Subcutaneous adipose tissue (tissue), 4 donors: ENCODE measurements around the gene PPARA. TPM values are rescaled to one million over a fixed set of nuclear protein-coding genes. Genes with fewer than 3 reads are reported as not detected.

Experiments used
- CTCF ChIP-seq: fragments of 450-650 bp; IDR thresholded peaks from one replicate; pipeline ENCODE4 v1.5.1; 2016; ENCODE audit warnings: low read depth, mild to moderate bottlenecking, control low read depth, antibody characterized with exemption, moderate library complexity
- total RNA-seq, 4 donors: library from RNA; depleted of rRNA; stranded (reverse); fragments of >200 nt; gene quantifications; one replicate each; pipeline ENCODE4 v1.1.0, GENCODE V29; 2016

The PPARA gene
- total RNA-seq, 4 donors from 2014 or later = 23.5 to 51.0 (median 36.0) TPM

DNA sequence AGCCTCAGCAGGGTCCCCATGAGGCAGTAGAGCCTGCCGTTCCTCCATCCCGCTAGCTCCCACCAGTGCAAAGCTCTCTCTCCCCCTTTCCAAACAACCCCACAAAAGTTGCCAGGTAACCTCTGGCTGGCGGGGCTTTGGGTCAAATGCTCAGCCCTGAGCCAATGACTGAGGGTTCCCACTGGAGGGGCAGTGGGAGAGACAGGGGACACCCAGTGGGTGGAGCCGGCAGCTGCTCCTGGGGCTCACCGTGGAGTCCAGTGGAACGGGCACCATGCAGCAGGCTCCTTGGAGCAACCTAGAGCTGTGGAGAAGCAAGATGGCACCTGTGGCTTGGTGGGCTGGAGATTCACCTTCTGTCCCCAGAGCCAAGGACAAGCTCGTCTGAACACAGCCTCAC is 25.0 kb upstream of the PPARA start:
- no peak for TF ChIP-seq CTCF

GRCh38 chr22:46125816-46126765 is 24.2 kb upstream of the PPARA start:
- no peak for TF ChIP-seq CTCF

- no peak for TF ChIP-seq CTCF
Observed at GRCh38 chr22:46126853-46127385, 23.4 kb upstream of the PPARA start.

DNA sequence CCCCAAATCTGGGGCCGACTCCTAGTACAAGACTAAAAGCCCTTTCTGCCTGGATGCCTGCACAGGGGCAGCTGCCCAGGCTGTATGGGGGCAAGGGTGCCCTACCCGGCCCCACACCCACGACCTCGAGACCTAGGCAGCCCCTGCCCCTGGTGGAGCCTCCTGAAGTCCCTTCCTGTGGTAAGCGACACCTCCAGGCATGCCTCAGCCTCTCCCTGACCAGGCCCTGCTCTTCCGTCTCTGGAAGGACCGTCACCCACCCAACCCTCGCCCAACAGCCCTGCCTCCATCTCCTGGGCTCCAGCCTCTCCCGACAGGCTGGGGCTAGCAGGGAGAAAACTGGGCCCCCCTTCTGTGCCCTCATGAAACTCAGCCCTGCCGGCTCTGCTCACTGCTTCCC is 22.8 kb upstream of the PPARA start:
- TF ChIP-seq CTCF = no peak

GRCh38 chr22:46128606-46129005 is 21.7 kb upstream of the PPARA start:
- no peak for TF ChIP-seq CTCF

- TF ChIP-seq CTCF = no peak
Observed at GRCh38 chr22:46129390-46130041, 20.8 kb upstream of the PPARA start.

DNA sequence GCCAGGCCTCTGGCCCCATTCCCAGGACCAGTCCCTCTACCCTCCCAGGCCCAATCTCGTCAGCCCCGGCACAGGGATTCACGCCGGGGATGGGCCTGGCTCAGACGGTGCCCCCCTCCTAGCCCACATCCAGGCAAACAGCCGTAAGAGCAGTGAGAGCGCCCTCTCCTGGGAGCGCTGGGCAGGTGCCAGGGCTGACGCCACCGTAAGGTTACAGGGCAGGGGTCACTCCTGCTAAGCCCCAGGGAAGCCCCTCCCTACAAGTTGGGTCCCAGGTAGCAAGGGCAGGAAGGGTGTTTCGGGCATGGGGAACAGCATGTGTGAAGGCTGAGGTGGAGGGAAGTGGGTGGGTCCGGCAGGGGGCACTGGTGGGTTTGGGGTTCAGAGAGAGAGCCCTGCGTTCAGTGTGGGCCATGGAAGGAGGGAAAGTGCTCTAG is 19.2 kb upstream of the PPARA start:
- TF ChIP-seq CTCF = no peak
